Tibial artery (tissue), 4 donors: ENCODE data around the gene RNF41.
"Not testable (repeated sequence)": the region's sequence is repeated elsewhere in the genome, so short reads cannot be mapped to it uniquely, and the experiment has no call there.

Source experiments
- DNase-seq, 2 donors: peaks; one replicate each; pipeline ENCODE4 v3.0.0-alpha.2; 2019
- H3K27ac ChIP-seq, 2 donors: fragments of 200-600 bp; sonication (generic) in 1 of 2; 1 replicate in 1 of 2; 2 replicates in 1 of 2; pipeline ENCODE4 v1.5.1; 2018 to 2019; ENCODE audit warnings: mild to moderate bottlenecking in 1 of 2
- H3K27me3 ChIP-seq, 2 donors: fragments of 200-600 bp; sonication (generic) in 1 of 2; one replicate each; pipeline versions ENCODE4 v1.5.1 to v1.6.0; 2016 to 2019
- H3K36me3 ChIP-seq, 3 donors: fragments of 200-600 bp; sonication (generic) in 2 of 3; one replicate each; pipeline ENCODE4 v1.5.1; 2016 to 2019; ENCODE audit warnings: mild to moderate bottlenecking in 2 of 3
- H3K4me1 ChIP-seq, 4 donors: fragments of 200-600 bp; sonication (generic) in 2 of 4; 1 replicate in 3 of 4; 2 replicates in 1 of 4; pipeline ENCODE4 v1.5.1; 2016 to 2019
- H3K4me3 ChIP-seq, 2 donors: fragments of 200-600 bp; sonication (generic) in 1 of 2; 1 replicate in 1 of 2; 2 replicates in 1 of 2; pipeline ENCODE4 v1.5.1; 2018 to 2019; ENCODE audit warnings: mild to moderate bottlenecking in 2 of 2
- H3K9me3 ChIP-seq, 3 donors: fragments of 200-600 bp; sonication (generic) in 1 of 3; one replicate each; pipeline ENCODE4 v1.5.1; 2016 to 2019
- intact Hi-C: fragments of 100-400 bp; cut with DNase I; formaldehyde crosslinking; loops from one replicate; pipeline ENCODE4 v1.15.0; 2023; ENCODE audit warnings: low total_unique reads
- TF ChIP-seq, protein P1 (sequence below), 2 experiments: fragments of 200-600 bp in 1 of 2; fragments of 450-650 bp in 1 of 2; IDR thresholded peaks; one replicate each; pipeline ENCODE4 v1.5.1; 2017 to 2019; ENCODE audit warnings: antibody characterized with exemption in 2 of 2, mild to moderate bottlenecking in 1 of 2, moderate library complexity in 1 of 2

Gene RNF41

GRCh38 chr12:56221757-56222530 lies at the start of gene RNF41:
Gene RNF41, minus strand, starts transcription at chr12:56221922. Its CDS starts 7,875 bp downstream, at chr12:56214047.
- Histone ChIP-seq H3K4me1 (peaks cover 0 to 62% (median 44%) of the 10 kb centered on the region in 4 donors), H3K27ac (peak within 1 kb of the TSS; percentile 92), H3K4me3 (peak within 1 kb of the TSS; percentile 73 to 84), H3K36me3 (peaks cover 0 to 18% (median 7%) of the 10 kb centered on the region in 3 donors), H3K27me3 (no peaks in the 10 kb centered on the region), H3K9me3 (no peaks in the 10 kb centered on the region)
- TF ChIP-seq, protein P1, sequence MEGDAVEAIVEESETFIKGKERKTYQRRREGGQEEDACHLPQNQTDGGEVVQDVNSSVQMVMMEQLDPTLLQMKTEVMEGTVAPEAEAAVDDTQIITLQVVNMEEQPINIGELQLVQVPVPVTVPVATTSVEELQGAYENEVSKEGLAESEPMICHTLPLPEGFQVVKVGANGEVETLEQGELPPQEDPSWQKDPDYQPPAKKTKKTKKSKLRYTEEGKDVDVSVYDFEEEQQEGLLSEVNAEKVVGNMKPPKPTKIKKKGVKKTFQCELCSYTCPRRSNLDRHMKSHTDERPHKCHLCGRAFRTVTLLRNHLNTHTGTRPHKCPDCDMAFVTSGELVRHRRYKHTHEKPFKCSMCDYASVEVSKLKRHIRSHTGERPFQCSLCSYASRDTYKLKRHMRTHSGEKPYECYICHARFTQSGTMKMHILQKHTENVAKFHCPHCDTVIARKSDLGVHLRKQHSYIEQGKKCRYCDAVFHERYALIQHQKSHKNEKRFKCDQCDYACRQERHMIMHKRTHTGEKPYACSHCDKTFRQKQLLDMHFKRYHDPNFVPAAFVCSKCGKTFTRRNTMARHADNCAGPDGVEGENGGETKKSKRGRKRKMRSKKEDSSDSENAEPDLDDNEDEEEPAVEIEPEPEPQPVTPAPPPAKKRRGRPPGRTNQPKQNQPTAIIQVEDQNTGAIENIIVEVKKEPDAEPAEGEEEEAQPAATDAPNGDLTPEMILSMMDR (IDR thresholded peaks at IDR 0.05): peak in 1 of 2 experiments; percentile 36
- peak; percentile 97 to 99 for DNase-seq
- intact Hi-C loops: no loop called here

GRCh38 chr12:56271031-56271430 lies 49.3 kb upstream of the RNF41 start:
- peaks cover 36 to 66% (median 43%) of the 10 kb centered on the region in 3 donors for H3K36me3 ChIP-seq
- no peak for DNase-seq
- peak overlapping the region; percentile 61 to 75 for H3K27ac ChIP-seq

GRCh38 chr12:56267443-56268071 lies 45.8 kb upstream of the RNF41 start:
- DNase-seq: no peak
- Histone ChIP-seq H3K4me1 (peaks cover 0 to 34% (median 19%) of the 10 kb centered on the region in 4 donors), H3K27ac (peak overlapping the region; percentile 83 to 92), H3K4me3 (peak overlapping the region; percentile 59 to 73), H3K27me3 (no peaks in the 10 kb centered on the region), H3K36me3 (peaks cover 3 to 32% (median 9%) of the 10 kb centered on the region in 3 donors), H3K9me3 (no peaks in the 10 kb centered on the region)
- TF ChIP-seq, protein P1 (IDR thresholded peaks at IDR 0.05): no peak
- intact Hi-C loops: no loop called here

More at GRCh38 chr12:56271031-56271430, 49.3 kb upstream of the RNF41 start:
- TF ChIP-seq, protein P1 (IDR thresholded peaks at IDR 0.05): peak; percentile 35 to 39
- H3K4me3 ChIP-seq: no peak overlapping the region
- peaks cover 0 to 31% (median 17%) of the 10 kb centered on the region in 4 donors for H3K4me1 ChIP-seq
- intact Hi-C loops: no loop called here
- no peaks in the 10 kb centered on the region for H3K27me3 ChIP-seq
- no peaks in the 10 kb centered on the region for H3K9me3 ChIP-seq

DNA sequence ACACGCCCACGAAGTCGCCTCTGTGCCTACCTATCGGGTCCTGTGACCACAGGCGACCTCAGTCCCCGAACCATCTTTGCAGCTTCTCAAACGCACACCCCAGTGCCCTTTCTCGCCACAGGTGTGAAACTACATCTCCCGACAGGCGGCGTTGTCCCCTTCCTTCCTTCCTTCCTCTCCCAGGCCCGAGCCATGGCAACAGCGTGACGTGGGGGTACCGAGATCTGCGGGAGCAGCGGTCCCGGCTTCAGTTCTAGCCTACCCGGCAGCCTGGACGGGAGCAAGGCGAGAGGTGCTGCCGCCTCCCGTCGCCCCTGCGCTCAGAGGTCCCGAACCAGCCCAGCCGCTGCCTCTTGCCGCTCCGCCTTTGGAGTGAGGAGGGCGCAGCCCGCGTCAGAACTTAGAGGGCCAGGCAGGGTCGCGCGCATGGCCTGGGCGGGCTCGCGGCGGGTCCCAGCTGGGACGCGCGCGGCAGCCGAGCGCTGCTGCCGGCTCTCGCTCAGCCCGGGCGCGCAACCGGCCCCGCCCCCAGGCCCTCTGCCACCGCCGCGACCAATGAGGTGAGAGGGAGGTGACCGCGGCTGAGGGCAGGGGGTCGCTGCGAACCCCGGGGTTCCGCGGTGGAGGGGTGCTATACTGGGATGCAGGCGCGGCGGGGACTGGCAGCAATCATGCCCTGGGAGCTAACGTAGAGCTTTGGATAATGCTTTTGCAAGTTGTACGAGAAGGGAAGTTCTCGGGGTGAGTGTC lies 45.1 kb upstream of the RNF41 start, which contains the start of gene COQ10A:
Gene COQ10A, plus strand, starts transcription at position 250 of the 750 bp plus-strand sequence. Its CDS starts 177 bp downstream, at position 427.
- H3K27me3 ChIP-seq: no peaks in the 10 kb centered on the region
- peak; percentile 93 to 94 for DNase-seq
- no peaks in the 10 kb centered on the region for H3K9me3 ChIP-seq
- peak within 1 kb of the TSS; percentile 59 to 73 for H3K4me3 ChIP-seq
- peaks cover 0 to 34% (median 18%) of the 10 kb centered on the region in 4 donors for H3K4me1 ChIP-seq
- peaks cover 0 to 25% (median 3%) of the 10 kb centered on the region in 3 donors for H3K36me3 ChIP-seq
- intact Hi-C loops: no loop called here
- TF ChIP-seq, protein P1 (IDR thresholded peaks at IDR 0.05): peak; percentile 63 to 65
- peak within 1 kb of the TSS; percentile 83 to 92 for H3K27ac ChIP-seq

DNA sequence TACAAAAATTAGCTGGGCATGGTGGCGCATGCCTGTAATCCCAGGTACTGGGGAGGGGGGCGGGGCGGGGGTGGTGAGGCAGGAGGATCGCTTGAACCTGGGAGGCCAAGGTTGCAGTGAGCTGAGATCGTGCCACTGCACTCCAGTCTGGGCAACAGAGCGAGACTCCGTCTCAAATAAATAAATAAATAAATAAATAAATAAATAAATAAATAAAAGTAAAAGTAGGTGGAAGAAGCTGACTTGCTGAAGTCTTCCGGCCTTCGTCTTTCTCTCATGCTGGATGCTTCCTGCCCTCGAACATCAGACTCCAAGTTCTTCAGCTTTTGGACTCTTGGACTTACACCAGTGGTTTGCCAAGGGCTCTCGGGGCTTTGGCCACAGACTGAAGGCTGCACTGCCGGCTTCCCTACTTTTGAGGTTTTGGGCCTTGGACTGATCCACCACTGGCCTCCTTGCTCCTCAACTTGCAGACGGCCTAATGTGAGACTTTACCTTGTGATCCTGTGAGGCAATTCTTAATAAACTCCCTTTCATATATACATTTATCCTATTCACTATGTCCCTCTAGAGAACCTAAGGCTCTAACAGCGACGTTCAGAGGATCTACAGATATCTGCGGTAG lies 44.5 kb upstream of the RNF41 start:
- intact Hi-C loops: not testable (repeated sequence)

GRCh38 chr12:56262955-56263354 lies 41.2 kb upstream of the RNF41 start:
- not testable (repeated sequence) for H3K36me3 ChIP-seq, DNase-seq
- intact Hi-C loops: loop anchor here (5.0 kb wide), 1 partner anchor 131 kb away; no protein-coding TSS in a partner anchor

More for the DNA sequence above, 44.5 kb upstream of the RNF41 start:
- DNase-seq, H3K9me3 ChIP-seq, H3K27me3 ChIP-seq: not testable (repeated sequence)
- Histone ChIP-seq H3K36me3 (peaks cover 0 to 18% (median 0%) of the 10 kb centered on the region in 3 donors), H3K4me3 (peak overlapping the region; percentile 59 to 73), H3K4me1 (peaks cover 0 to 27% (median 14%) of the 10 kb centered on the region in 4 donors), H3K27ac (peak overlapping the region; percentile 83 to 92)

More at GRCh38 chr12:56262955-56263354, 41.2 kb upstream of the RNF41 start:
- peaks cover 0 to 27% (median 18%) of the 10 kb centered on the region in 4 donors for H3K4me1 ChIP-seq
- H3K4me3 ChIP-seq, H3K9me3 ChIP-seq, H3K27ac ChIP-seq, H3K27me3 ChIP-seq: not testable (repeated sequence)
